GM21737 (cell line): ENCODE measurements around the gene FFAR3.
A peak's percentile ranks its signal among the peaks of the same experiment; 100 is the strongest.

Experiments used
- ATAC-seq: cut with Tn5 transposase; IDR thresholded peaks from one replicate; pipeline ENCODE4 v1.9.1; 2021; ENCODE audit warnings: mild to moderate bottlenecking, moderate library complexity; ENCODE audit not compliant: unreplicated experiment

FFAR3 gene

GRCh38 chr19:35357867-35358573, at the start of gene FFAR3:
Gene FFAR3 (plus strand): TSS chr19:35358460. CDS start chr19:35358891, 431 bp downstream.
- ATAC-seq, result no peak

DNA sequence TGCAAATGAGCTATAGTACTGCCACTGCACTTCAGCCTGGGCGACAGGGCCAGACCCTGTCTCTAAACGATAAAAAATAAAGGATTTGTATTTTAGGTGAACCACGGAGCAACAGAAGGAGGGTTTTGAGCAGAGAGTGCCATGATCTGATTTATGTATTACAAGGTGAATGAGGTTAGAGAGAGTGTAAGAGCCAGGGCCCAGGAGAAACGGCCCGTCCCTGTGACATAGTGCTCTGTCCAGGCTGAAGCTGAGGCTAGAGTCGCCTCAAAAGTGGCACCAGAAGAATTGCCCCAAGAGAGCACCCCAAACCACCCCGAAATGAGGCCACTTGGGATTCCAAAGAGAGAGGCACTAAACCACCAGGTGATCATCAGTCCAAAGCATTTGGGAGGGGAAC, 49.4 kb upstream of the FFAR3 start:
- ATAC-seq, result no peak

- ATAC-seq, result no peak
Measured at GRCh38 chr19:35309481-35310279, 48.6 kb upstream of the FFAR3 start.

- no peak for ATAC-seq
Measured at GRCh38 chr19:35310331-35310730, 47.9 kb upstream of the FFAR3 start.

DNA sequence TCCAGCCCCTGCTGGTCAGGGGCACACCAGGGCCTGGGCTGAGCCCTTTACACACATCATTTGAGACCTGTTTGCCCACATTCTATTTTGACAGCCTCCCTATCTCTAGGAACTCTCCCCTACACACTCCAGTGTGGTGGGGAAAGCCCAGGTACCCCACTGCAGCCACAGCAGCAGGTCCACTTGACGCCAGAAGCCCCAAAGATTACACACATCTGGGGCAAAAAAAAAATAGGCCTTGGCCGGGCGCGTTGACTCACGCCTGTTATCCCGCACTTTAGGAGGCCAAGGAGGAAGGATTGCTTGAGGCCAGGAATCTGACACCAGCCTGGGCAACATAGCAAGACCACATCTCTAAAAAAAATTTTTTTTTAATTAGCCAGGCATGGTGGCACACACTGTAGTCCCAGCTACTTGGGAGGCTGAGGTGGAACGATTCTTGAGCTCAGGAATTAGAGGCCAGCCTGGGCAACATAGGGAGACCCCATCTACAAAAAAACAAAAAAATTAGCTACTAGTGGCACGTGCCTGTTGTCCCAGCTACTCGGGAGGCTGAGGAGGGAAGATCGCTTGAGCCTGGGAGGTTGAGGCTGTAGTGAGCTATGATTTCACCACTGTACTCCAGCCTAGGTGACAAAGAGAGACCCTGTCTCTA, 47.3 kb upstream of the FFAR3 start:
- ATAC-seq, result no peak

- ATAC-seq, result no peak
Measured at GRCh38 chr19:35311901-35312665, 46.2 kb upstream of the FFAR3 start.

DNA sequence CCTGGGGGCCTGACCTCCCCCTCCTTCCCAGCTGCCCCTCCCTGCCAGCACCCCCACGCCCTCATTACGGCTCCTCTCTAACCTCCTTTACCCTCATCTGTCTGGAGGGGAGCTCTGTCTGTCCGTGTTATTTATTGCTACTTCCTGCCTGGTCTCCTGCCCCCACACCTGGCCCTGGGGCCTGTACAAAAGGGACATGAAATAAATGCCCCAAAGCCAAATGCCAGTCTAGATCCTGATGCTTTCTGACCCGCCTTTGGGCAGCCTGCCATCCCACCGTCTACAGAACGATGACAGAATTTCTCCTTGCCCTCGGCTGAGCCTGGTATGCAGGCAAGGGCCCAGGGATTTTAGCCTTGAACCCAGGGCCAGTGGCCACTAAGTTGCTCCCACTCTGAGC, 44.7 kb upstream of the FFAR3 start:
- no peak for ATAC-seq

- no peak for ATAC-seq
Measured at GRCh38 chr19:35314031-35314430, 44.2 kb upstream of the FFAR3 start.

- no peak for ATAC-seq
Measured at GRCh38 chr19:35314858-35315470, 43.3 kb upstream of the FFAR3 start.

- no peak for ATAC-seq
Measured at GRCh38 chr19:35315883-35316282, 42.4 kb upstream of the FFAR3 start.

- no peak for ATAC-seq
Measured at GRCh38 chr19:35316560-35316959, 41.7 kb upstream of the FFAR3 start.

- no peak for ATAC-seq
Measured at GRCh38 chr19:35317464-35318043, 40.7 kb upstream of the FFAR3 start.

GRCh38 chr19:35318679-35319448, 39.4 kb upstream of the FFAR3 start:
- no peak for ATAC-seq

DNA sequence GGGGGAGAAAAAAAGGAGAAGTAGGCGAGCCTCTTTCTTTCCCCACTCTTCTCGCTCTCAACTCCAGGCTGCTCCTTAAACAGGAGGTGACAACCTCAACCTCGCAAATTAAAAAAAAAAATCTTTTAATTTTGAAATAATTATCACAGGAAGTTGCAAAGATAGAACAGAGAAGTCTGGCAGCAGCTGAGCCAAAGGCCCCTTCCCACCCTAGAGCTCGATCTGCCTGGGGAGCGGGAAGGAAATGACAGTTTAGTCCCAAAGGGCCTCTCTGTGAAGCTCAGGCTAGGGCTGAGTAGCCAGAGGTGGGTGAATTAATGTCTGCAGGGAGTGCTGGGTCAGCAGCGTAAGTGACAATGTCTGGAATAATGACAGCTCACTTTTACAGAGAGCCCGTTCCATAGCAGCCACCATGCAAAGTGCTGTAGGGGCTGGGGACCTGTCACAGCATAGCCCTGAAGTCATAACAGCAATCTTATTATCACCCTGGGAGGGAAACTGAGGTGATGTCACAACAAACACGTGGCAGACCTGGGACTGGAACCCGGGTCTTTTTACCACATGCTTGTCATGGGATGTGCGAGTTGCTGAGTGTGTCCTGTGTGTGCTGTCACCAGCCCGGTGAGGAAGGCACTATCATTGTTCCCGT, 38.1 kb upstream of the FFAR3 start:
- ATAC-seq, result no peak

DNA sequence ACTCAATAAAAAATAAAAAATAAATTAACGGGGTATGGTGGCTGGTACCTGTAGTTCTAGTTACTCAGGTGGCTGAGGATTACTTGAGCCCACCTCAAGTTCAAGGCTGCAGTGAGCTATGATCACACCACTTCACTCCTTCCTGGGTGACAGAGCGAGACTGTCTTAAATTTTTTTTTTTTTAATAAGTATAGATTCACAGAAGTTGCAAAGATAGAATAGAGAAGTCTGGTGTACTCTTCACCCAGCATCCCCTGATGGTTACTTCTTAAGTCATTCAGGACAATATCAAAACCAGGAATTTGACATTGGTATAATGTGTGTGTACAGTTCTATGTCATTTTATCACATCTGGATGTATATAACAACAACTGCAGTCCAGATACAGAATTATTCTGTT, 37.0 kb upstream of the FFAR3 start:
- no peak for ATAC-seq

DNA sequence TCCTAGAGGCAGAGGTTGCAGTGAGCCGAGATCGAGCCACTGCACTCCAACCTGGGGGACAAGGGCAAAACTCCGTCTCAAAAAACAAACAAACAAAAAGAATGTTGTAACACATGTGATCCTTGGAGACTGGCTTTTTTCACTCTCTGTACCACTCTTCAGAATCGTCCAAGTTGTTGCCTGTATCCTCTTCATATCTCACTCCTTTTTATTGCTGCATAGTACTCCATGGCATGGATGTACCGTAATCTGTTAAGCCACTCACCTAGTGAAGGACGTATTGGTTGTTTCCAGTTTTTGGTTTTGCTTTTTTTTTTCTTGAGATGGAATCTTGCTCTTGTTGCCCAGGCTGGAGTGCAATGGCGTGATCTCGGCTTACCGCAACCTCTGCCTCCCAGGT, 36.2 kb upstream of the FFAR3 start:
- no peak for ATAC-seq

DNA sequence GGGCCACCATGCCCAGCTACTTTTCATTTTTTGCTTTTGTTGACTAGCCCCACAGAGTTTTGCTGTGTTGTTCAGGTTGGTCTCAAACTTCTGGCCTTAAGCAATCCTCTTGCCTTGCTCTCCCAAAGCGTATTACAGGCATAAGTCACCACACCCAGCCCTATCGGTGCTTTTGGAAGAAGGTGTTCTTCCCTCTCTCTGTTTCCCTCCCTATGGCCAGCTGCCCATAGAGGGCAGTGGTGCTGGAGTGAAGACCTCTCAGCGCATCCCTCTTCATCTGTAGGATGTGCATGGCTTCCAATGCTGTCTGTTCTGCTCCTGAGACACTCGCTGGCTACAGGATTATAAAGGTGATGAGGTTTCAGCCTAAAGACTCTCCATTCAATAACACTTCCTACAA, 30.6 kb upstream of the FFAR3 start:
- no peak for ATAC-seq

DNA sequence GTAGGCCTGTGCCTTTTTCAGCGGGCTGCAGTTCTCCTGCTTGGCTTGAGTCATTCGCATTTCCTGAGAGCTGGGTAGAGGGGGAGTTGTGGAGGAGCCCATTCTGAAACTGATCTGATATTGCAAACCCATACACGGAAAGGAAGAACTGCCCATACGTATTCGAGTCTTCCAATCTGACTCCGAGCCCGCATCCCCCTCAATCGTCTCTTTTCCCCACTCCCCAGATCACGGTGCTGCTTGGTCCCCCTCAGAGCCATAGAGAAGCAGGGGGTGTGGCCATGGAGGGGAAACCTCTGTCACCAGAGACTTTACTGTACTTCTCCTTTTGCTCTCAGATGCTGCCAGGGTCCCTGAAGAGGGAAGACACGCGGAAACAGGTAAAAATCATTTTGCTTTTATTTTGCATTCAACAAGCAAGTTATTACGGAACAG, 29.4 kb upstream of the FFAR3 start, which contains the start of gene CD22:
Gene CD22, plus strand, starts transcription at position 337 of the 435 bp plus-strand sequence. CDS start 2,854 bp downstream, outside the sequence.
- peak; percentile 36 for ATAC-seq

DNA sequence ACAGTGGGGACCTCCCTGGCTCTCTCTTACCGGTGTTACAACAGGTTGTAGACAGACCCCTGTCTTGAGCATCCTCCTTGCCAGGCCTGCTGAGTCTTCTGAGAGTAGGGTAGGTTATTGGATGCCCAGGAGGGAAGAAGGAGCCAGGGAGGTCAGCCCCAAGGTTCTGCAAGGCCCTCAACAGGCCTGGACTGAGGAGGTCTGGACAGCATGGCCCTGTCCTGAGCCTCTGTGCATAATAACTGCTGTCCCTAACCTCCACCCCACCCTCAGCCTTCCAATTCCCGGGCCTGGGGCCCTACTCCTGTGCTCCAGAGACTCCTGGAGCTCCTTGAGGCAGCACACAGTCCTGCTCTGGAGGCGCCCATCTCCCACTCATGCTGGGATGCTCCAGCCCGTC, 28.9 kb upstream of the FFAR3 start:
- ATAC-seq, result peak; percentile 4
